Stimulated activated CD4-positive, alpha-beta T cell treated with anti-CD3 and anti-CD28 coated beads, Interleukin-4, amount 100 ng/mL, for 48 hours (primary cell): ENCODE results near the gene BTBD19.
"Not testable (repeated sequence)": the region's sequence is repeated elsewhere in the genome, so short reads cannot be mapped to it uniquely, and the experiment has no call there.

Experiments
- DNase-seq, 2 donors: peaks; one replicate each; pipeline ENCODE4 v3.0.0-alpha.2; 2020; ENCODE audit warnings: low read depth in 2 of 2

The BTBD19 gene

GRCh38 chr1:44828003-44828651 lies 19.8 kb downstream of the BTBD19 start:
- DNase-seq, result no peak

GRCh38 chr1:44828841-44829440 lies 20.6 kb downstream of the BTBD19 start:
- no peak for DNase-seq

- DNase-seq, result no peak
Observed at GRCh38 chr1:44829506-44830384, 21.4 kb downstream of the BTBD19 start.

GRCh38 chr1:44830900-44831304 lies 22.6 kb downstream of the BTBD19 start:
- DNase-seq, result no peak

GRCh38 chr1:44831516-44831915 lies 23.2 kb downstream of the BTBD19 start:
- DNase-seq, result no peak

- DNase-seq, result no peak
Observed at GRCh38 chr1:44832056-44832705, 23.9 kb downstream of the BTBD19 start.

GRCh38 chr1:44834328-44834727 lies 26.0 kb downstream of the BTBD19 start:
- no peak for DNase-seq

- peak; percentile 85 to 95 for DNase-seq
Observed at GRCh38 chr1:44835738-44836675, 27.7 kb downstream of the BTBD19 start.

GRCh38 chr1:44838294-44838693 lies 30.0 kb downstream of the BTBD19 start:
- not testable (repeated sequence) for DNase-seq

- DNase-seq, result no peak
Observed at GRCh38 chr1:44839576-44839975, 31.3 kb downstream of the BTBD19 start.

- DNase-seq, result no peak
Observed at GRCh38 chr1:44842486-44842861, 34.2 kb downstream of the BTBD19 start.

GRCh38 chr1:44842862-44843655 lies 34.7 kb downstream of the BTBD19 start, which contains the start of gene PTCH2:
PTCH2 (minus strand) TSS chr1:44843253; CDS start chr1:44842932, 321 bp downstream.
- no peak for DNase-seq

- no peak for DNase-seq
Observed at GRCh38 chr1:44846985-44847384, 38.7 kb downstream of the BTBD19 start.

GRCh38 chr1:44847845-44848244 lies 39.5 kb downstream of the BTBD19 start:
- DNase-seq, result no peak

GRCh38 chr1:44848456-44849181 lies 40.3 kb downstream of the BTBD19 start:
- no peak for DNase-seq

- no peak for DNase-seq
Observed at GRCh38 chr1:44849575-44850132, 41.3 kb downstream of the BTBD19 start.

- DNase-seq, result no peak
Observed at GRCh38 chr1:44851308-44851707, 43.0 kb downstream of the BTBD19 start.

GRCh38 chr1:44853201-44853600 lies 44.9 kb downstream of the BTBD19 start:
- no peak for DNase-seq

- no peak for DNase-seq
Observed at GRCh38 chr1:44854970-44855369, 46.6 kb downstream of the BTBD19 start.
